Measurements from ENCODE around the gene RERE. TPM values are rescaled to one million over a fixed set of nuclear protein-coding genes. Genes with fewer than 3 reads are reported as not detected.
A peak's percentile ranks its signal among the peaks of the same experiment; 100 is the strongest.

RERE gene
- total RNA-seq, 1 donor from 2014 or later, result 19.2 TPM

GRCh38 chr1:8863138-8863537 lies 45.7 kb upstream of the RERE start:
- TF ChIP-seq, protein P1, sequence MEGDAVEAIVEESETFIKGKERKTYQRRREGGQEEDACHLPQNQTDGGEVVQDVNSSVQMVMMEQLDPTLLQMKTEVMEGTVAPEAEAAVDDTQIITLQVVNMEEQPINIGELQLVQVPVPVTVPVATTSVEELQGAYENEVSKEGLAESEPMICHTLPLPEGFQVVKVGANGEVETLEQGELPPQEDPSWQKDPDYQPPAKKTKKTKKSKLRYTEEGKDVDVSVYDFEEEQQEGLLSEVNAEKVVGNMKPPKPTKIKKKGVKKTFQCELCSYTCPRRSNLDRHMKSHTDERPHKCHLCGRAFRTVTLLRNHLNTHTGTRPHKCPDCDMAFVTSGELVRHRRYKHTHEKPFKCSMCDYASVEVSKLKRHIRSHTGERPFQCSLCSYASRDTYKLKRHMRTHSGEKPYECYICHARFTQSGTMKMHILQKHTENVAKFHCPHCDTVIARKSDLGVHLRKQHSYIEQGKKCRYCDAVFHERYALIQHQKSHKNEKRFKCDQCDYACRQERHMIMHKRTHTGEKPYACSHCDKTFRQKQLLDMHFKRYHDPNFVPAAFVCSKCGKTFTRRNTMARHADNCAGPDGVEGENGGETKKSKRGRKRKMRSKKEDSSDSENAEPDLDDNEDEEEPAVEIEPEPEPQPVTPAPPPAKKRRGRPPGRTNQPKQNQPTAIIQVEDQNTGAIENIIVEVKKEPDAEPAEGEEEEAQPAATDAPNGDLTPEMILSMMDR (IDR thresholded peaks at IDR 0.05; ENCODE audit: insufficient read depth, low read length, severe bottlenecking), result no peak
- Histone ChIP-seq H3K4me3 (ENCODE audit: low read depth, low read length) (no peak overlapping the region), H3K36me3 (ENCODE audit: control insufficient read depth, insufficient read depth, low read length) (peaks cover 69% of the 10 kb centered on the region), H3K27me3 (ENCODE audit: control insufficient read depth, insufficient read depth, low read length) (no peaks in the 10 kb centered on the region)
- DNase-seq (ENCODE audit: low read depth) (no peak), FAIRE-seq (no peak)

DNA sequence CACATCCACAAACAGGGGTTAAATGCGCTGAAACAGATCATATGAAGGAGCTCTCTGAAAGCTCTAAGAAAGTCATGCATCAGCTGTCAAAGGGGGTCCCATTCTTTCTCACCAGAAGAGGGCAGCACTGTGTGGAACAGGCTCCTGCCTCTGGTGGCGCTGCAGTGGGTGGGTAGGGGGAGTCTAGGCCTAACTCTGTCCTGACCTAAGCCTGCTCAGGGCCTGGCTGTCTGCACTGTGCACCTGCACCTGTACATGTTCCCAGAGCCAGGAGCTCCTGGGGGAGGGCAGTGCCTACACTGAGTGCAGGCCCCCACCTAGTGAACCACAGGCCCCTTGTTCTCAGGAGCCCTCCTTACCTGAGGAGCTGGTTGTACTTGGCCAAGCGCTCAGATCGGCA lies 45.1 kb upstream of the RERE start:
- no peak overlapping the region for H3K4me3 ChIP-seq (ENCODE audit: low read depth, low read length)

GRCh38 chr1:8860738-8861516 lies 43.5 kb upstream of the RERE start:
- Histone ChIP-seq H3K27me3 (ENCODE audit: control insufficient read depth, insufficient read depth, low read length) (no peaks in the 10 kb centered on the region), H3K36me3 (ENCODE audit: control insufficient read depth, insufficient read depth, low read length) (peaks cover 52% of the 10 kb centered on the region), H3K4me3 (ENCODE audit: low read depth, low read length) (no peak overlapping the region)
- FAIRE-seq (no peak), DNase-seq (ENCODE audit: low read depth) (no peak)
- TF ChIP-seq, protein P1 (IDR thresholded peaks at IDR 0.05; ENCODE audit: insufficient read depth, low read length, severe bottlenecking), result no peak

More for the DNA sequence above, 45.1 kb upstream of the RERE start:
- DNase-seq (ENCODE audit: low read depth) (no peak), FAIRE-seq (no peak)
- Histone ChIP-seq H3K36me3 (ENCODE audit: control insufficient read depth, insufficient read depth, low read length) (peaks cover 64% of the 10 kb centered on the region), H3K27me3 (ENCODE audit: control insufficient read depth, insufficient read depth, low read length) (no peaks in the 10 kb centered on the region)
- TF ChIP-seq, protein P1 (IDR thresholded peaks at IDR 0.05; ENCODE audit: insufficient read depth, low read length, severe bottlenecking), result peak; percentile 68

GRCh38 chr1:8858888-8859706 lies 41.7 kb upstream of the RERE start:
- H3K27me3 ChIP-seq (ENCODE audit: control insufficient read depth, insufficient read depth, low read length), result no peaks in the 10 kb centered on the region
- TF ChIP-seq, protein P1 (IDR thresholded peaks at IDR 0.05; ENCODE audit: insufficient read depth, low read length, severe bottlenecking), result peak; percentile 55
- peaks cover 35% of the 10 kb centered on the region for H3K36me3 ChIP-seq (ENCODE audit: control insufficient read depth, insufficient read depth, low read length)
- FAIRE-seq (no peak), DNase-seq (ENCODE audit: low read depth) (peak; percentile 50)
- H3K4me3 ChIP-seq (ENCODE audit: low read depth, low read length), result no peak overlapping the region

DNA sequence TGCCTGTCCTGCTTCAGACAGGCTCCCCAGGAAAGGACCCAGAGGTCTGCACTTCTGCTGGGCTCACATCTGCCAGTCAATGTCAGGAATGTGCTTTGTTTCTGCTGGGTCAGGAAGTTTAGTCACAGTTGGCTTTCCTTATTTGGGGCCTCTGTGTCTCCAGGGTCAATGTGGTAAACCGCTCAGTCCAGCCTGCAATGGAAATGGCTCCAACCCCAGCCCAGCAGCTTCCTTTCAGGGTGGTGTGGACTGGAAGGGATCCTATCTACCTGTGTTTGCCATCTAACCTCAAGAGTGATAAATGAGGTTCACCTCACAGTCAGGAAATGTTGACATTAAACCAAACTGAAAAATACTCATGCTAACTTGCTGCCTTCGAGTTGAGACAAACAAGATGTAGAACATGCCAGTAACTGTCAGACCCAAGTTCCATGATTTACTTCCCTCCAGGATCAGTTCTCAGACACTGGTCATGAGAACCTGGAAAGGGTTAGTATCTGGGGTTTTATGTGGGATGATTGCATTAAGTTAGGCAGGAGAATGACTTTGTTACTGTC lies 40.8 kb upstream of the RERE start:
- no peaks in the 10 kb centered on the region for H3K27me3 ChIP-seq (ENCODE audit: control insufficient read depth, insufficient read depth, low read length)
- FAIRE-seq, result no peak
- H3K4me3 ChIP-seq (ENCODE audit: low read depth, low read length), result no peak overlapping the region
- peak; percentile 53 for DNase-seq (ENCODE audit: low read depth)
- peaks cover 26% of the 10 kb centered on the region for H3K36me3 ChIP-seq (ENCODE audit: control insufficient read depth, insufficient read depth, low read length)
- TF ChIP-seq, protein P1 (IDR thresholded peaks at IDR 0.05; ENCODE audit: insufficient read depth, low read length, severe bottlenecking), result no peak

Measured in bronchial epithelial cell (primary cell).